GM23338 (cell line): ENCODE measurements around the gene MYCBP2.

ENCODE experiments used
- CREB1 ChIP-seq: fragments of 250-450 bp; sonication (Bioruptor Pico); IDR thresholded peaks from 2 replicates; pipeline ENCODE4 v1.5.0; 2020; ENCODE audit warnings: low read depth, mild to moderate bottlenecking, moderate library complexity
- TF ChIP-seq, protein P1 (sequence below), 2 experiments: fragments of 200-600 bp in 1 of 2; sonication (generic) in 1 of 2; conservative IDR thresholded peaks; 2 replicates each; pipeline versions ENCODE4 v1.5.1 to v1.6.1; 2016 to 2017; ENCODE audit warnings: antibody characterized with exemption in 2 of 2, low read depth in 2 of 2, mild to moderate bottlenecking in 2 of 2, moderate library complexity in 1 of 2

GRCh38 chr13:77290342-77290741 lies 36.6 kb downstream of the MYCBP2 start:
- TF ChIP-seq, protein P1, sequence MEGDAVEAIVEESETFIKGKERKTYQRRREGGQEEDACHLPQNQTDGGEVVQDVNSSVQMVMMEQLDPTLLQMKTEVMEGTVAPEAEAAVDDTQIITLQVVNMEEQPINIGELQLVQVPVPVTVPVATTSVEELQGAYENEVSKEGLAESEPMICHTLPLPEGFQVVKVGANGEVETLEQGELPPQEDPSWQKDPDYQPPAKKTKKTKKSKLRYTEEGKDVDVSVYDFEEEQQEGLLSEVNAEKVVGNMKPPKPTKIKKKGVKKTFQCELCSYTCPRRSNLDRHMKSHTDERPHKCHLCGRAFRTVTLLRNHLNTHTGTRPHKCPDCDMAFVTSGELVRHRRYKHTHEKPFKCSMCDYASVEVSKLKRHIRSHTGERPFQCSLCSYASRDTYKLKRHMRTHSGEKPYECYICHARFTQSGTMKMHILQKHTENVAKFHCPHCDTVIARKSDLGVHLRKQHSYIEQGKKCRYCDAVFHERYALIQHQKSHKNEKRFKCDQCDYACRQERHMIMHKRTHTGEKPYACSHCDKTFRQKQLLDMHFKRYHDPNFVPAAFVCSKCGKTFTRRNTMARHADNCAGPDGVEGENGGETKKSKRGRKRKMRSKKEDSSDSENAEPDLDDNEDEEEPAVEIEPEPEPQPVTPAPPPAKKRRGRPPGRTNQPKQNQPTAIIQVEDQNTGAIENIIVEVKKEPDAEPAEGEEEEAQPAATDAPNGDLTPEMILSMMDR (conservative IDR thresholded peaks at IDR 0.05; ENCODE audit: low read depth in 2 of 2): no peak
- no peak for TF ChIP-seq CREB1 (CRISPR knock-in tag)
